ENCODE data around the gene SPINT2.

The SPINT2 gene

DNA sequence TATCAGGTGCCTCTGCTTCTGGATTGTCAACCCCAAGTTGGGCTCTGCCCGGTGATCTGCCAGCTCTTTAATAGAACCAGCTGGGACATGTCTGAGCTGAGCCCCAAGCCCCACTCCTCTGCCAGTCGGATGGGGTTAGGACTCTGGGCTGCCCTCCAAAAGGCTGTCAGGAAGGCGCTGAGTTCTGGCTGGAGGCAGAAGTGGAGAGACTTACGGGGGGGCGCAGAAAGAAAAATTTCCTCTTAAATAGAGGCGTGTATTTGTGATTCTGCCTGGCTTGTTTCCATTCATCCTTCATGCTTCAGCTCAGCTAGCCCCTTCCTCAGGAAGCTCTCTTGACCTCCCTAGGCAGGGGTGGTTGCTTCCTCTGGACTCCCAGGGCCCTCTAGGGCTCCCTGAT, 54.3 kb downstream of the SPINT2 start:
- no peak overlapping the region for H2BK5ac ChIP-seq (ENCODE audit: low read length)
- peaks cover 0 to 3% of the 10 kb centered on the region in 2 donors for H3K9me3 ChIP-seq (replicated peaks in 1 of 2; ENCODE audit: control insufficient read depth in 2 of 2, insufficient read depth in 1 of 2, low read depth in 1 of 2, low read length in 2 of 2)
- H3K4me1 ChIP-seq (ENCODE audit: control insufficient read depth in 2 of 2, insufficient read depth in 1 of 2, low read depth in 1 of 2, low read length in 2 of 2): peaks cover 2 to 7% of the 10 kb centered on the region in 2 donors
- no peaks in the 10 kb centered on the region for H3K36me3 ChIP-seq (replicated peaks in 1 of 2; ENCODE audit: control insufficient read depth in 2 of 2, insufficient read depth in 2 of 2, low read length in 2 of 2)
- no peak for DNase-seq (ENCODE audit: low spot score)
- H4K91ac ChIP-seq (ENCODE audit: low read depth, low read length, poor library complexity): no peak overlapping the region
- H4K8ac ChIP-seq (ENCODE audit: low read depth, low read length): no peak overlapping the region
- H3K23ac ChIP-seq (ENCODE audit: low read depth, low read length, poor library complexity): no peak overlapping the region
- WGBS, 2 donors (ENCODE audit: extremely low coverage in 2 of 2, insufficient read length in 2 of 2, insufficient replicate concordance in 1 of 2): no CpG with 5 or more reads among the region's 6 CpGs
- no peak overlapping the region for H2AFZ ChIP-seq (ENCODE audit: low read length)
- no peak overlapping the region for H3K14ac ChIP-seq (ENCODE audit: low read length)
- H3K9ac ChIP-seq (ENCODE audit: low read depth, low read length, poor library complexity): no peak overlapping the region
- peaks cover 12 to 65% (median 36%) of the 10 kb centered on the region in 3 experiments for H3K27me3 ChIP-seq (ENCODE audit: control insufficient read depth in 3 of 3, insufficient read depth in 3 of 3, low read depth in 1 of 3, low read length in 3 of 3)
- H3K27ac ChIP-seq (replicated peaks; ENCODE audit: low read length): no peak overlapping the region
- no peaks in the 10 kb centered on the region for H3K79me1 ChIP-seq (ENCODE audit: low read depth, low read length)
- H3K4ac ChIP-seq (ENCODE audit: low read length): no peak overlapping the region
- no peak overlapping the region for H3K18ac ChIP-seq (ENCODE audit: low read length)
- no peak overlapping the region for H2BK12ac ChIP-seq (ENCODE audit: low read length)
- peak overlapping the region; percentile 10 for H2AK5ac ChIP-seq (ENCODE audit: low read depth, low read length)
- H3K4me2 ChIP-seq (ENCODE audit: insufficient read depth, low read length, poor library complexity, severe bottlenecking): no peak overlapping the region
- H3K4me3 ChIP-seq (ENCODE audit: low read length in 2 of 2): no peak overlapping the region
- H2BK120ac ChIP-seq (ENCODE audit: low read depth, low read length): no peak overlapping the region
- no peak overlapping the region for H2BK15ac ChIP-seq (ENCODE audit: low read length)

DNA sequence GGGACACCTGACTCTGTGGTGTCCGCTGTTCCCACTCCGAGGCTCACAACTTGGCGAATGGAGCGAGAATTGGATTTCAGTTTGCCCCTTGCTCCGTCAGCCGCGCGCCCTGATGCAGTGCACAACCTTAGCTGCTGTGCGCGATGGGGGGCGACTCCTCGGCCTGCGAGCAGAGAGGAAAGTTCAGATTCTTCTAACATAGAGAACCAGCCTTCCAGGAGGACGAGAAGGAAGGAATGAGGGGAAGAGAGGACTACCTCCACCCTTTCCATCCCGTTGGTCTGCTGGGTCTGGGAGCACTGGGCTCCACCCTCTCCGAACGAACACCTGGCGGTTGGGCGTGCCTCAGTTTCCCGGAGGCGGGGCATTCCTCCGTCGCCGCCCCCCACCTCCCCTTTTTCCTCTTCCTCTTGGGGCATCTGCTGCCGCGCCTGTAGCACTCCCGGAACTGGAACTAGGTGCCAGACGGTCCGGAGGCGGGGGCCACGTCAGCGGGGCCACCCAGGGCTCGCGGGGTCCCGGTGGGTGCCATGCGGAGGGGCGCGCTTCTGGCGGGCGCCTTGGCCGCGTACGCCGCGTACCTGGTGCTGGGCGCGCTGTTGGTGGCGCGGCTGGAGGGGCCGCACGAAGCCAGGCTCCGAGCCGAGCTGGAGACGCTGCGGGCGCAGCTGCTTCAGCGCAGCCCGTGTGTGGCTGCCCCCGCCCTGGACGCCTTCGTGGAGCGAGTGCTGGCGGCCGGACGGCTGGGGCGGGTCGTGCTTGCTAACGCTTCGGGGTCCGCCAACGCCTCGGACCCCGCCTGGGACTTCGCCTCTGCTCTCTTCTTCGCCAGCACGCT, 55.3 kb downstream of the SPINT2 start, which contains the start of gene KCNK6:
Gene KCNK6 (plus strand): TSS at position 425 of the 838 bp plus-strand sequence. CDS start 106 bp downstream, at position 531.
- peaks cover 2 to 7% of the 10 kb centered on the region in 2 donors for H3K4me1 ChIP-seq (ENCODE audit: control insufficient read depth in 2 of 2, insufficient read depth in 1 of 2, low read depth in 1 of 2, low read length in 2 of 2)
- H3K36me3 ChIP-seq (replicated peaks in 1 of 2; ENCODE audit: control insufficient read depth in 2 of 2, insufficient read depth in 2 of 2, low read length in 2 of 2): no peaks in the 10 kb centered on the region
- peak within 1 kb of the TSS; percentile 95 for H3K18ac ChIP-seq (ENCODE audit: low read length)
- peak within 1 kb of the TSS; percentile 75 for H3K23ac ChIP-seq (ENCODE audit: low read depth, low read length, poor library complexity)
- peak within 1 kb of the TSS; percentile 94 for H2AFZ ChIP-seq (ENCODE audit: low read length)
- H3K9me3 ChIP-seq (replicated peaks in 1 of 2; ENCODE audit: control insufficient read depth in 2 of 2, insufficient read depth in 1 of 2, low read depth in 1 of 2, low read length in 2 of 2): peaks cover 0 to 3% of the 10 kb centered on the region in 2 donors
- H3K27ac ChIP-seq (replicated peaks; ENCODE audit: low read length): no peak within 1 kb of the TSS
- no peak for DNase-seq (ENCODE audit: low spot score)
- H2BK120ac ChIP-seq (ENCODE audit: low read depth, low read length): no peak within 1 kb of the TSS
- peak within 1 kb of the TSS; percentile 90 for H3K9ac ChIP-seq (ENCODE audit: low read depth, low read length, poor library complexity)
- H4K8ac ChIP-seq (ENCODE audit: low read depth, low read length): no peak within 1 kb of the TSS
- no peak within 1 kb of the TSS for H4K91ac ChIP-seq (ENCODE audit: low read depth, low read length, poor library complexity)
- H2BK5ac ChIP-seq (ENCODE audit: low read length): no peak within 1 kb of the TSS
- H3K27me3 ChIP-seq (ENCODE audit: control insufficient read depth in 3 of 3, insufficient read depth in 3 of 3, low read depth in 1 of 3, low read length in 3 of 3): peaks cover 12 to 69% (median 36%) of the 10 kb centered on the region in 3 experiments
- peak within 1 kb of the TSS; percentile 27 to 73 for H3K4me3 ChIP-seq (ENCODE audit: low read length in 2 of 2)
- no peaks in the 10 kb centered on the region for H3K79me1 ChIP-seq (ENCODE audit: low read depth, low read length)
- H2AK5ac ChIP-seq (ENCODE audit: low read depth, low read length): peak within 1 kb of the TSS; percentile 57
- peak within 1 kb of the TSS; percentile 9 for H3K14ac ChIP-seq (ENCODE audit: low read length)
- H2BK15ac ChIP-seq (ENCODE audit: low read length): peak within 1 kb of the TSS; percentile 88
- H3K4ac ChIP-seq (ENCODE audit: low read length): no peak within 1 kb of the TSS
- H3K4me2 ChIP-seq (ENCODE audit: insufficient read depth, low read length, poor library complexity, severe bottlenecking): peak within 1 kb of the TSS; percentile 98
- no CpG with 5 or more reads among the region's 76 CpGs for WGBS, 2 donors (ENCODE audit: extremely low coverage in 2 of 2, insufficient read length in 2 of 2, insufficient replicate concordance in 1 of 2)
- H2BK12ac ChIP-seq (ENCODE audit: low read length): peak within 1 kb of the TSS; percentile 44

DNA sequence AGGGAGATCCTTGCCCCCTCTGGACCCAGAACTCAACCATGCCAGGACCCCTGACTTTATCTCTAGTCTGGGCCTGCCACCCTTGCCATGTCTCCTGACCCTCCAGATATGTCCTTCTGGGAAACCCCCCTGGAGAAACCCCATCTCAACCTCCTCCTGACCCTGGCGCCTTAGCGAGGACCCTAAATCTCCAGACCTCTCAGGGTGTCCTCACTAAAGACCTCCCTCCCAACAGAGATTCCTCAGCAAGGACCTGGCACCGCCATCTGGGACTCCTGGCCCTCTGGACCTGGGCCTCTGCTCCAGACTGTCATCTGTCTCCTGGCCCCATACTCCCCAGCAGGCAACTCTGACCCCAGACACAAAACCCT, 56.6 kb downstream of the SPINT2 start:
- no peak overlapping the region for H3K4me3 ChIP-seq (ENCODE audit: low read length in 2 of 2)

DNA sequence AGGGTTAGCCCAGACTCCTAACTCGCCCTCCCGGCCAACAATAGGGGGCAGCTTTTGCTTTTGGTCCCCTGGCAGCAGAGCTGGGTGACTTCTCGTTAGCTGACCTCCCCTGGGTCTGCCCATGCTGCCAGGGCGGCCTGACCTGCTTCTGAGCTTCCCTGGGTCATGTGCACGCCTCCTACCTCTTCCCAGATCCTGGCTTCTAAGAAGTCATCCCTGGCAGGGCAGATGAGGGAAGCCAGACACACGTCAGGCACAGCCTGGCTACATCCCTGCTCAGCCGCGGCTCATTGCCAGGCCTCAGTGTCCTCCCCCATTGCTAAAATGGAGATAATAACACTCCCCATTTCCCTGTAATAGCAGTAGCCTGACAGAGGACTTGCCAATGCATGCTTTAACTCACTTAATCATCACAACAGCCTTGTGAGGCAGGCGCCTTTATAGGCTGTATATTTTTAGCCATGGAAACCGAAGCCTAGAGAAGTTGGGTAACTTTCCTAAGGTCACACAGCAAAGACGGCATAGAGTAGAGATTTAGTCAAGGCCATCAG, 57.3 kb downstream of the SPINT2 start:
- no peak overlapping the region for H3K14ac ChIP-seq (ENCODE audit: low read length)
- H3K4ac ChIP-seq (ENCODE audit: low read length): no peak overlapping the region
- peaks cover 0 to 3% of the 10 kb centered on the region in 2 donors for H3K9me3 ChIP-seq (replicated peaks in 1 of 2; ENCODE audit: control insufficient read depth in 2 of 2, insufficient read depth in 1 of 2, low read depth in 1 of 2, low read length in 2 of 2)
- H2BK120ac ChIP-seq (ENCODE audit: low read depth, low read length): no peak overlapping the region
- no peak overlapping the region for H3K27ac ChIP-seq (replicated peaks; ENCODE audit: low read length)
- no peak overlapping the region for H2BK5ac ChIP-seq (ENCODE audit: low read length)
- no CpG with 5 or more reads among the region's 11 CpGs for whole genome bisulfite sequencing, 2 donors (ENCODE audit: extremely low coverage in 2 of 2, insufficient read length in 2 of 2, insufficient replicate concordance in 1 of 2)
- H3K9ac ChIP-seq (ENCODE audit: low read depth, low read length, poor library complexity): no peak overlapping the region
- H2AFZ ChIP-seq (ENCODE audit: low read length): peak overlapping the region; percentile 6
- H3K4me3 ChIP-seq (ENCODE audit: low read length in 2 of 2): no peak overlapping the region
- no peak for DNase-seq (ENCODE audit: low spot score)
- H3K18ac ChIP-seq (ENCODE audit: low read length): no peak overlapping the region
- H4K91ac ChIP-seq (ENCODE audit: low read depth, low read length, poor library complexity): no peak overlapping the region
- H2BK15ac ChIP-seq (ENCODE audit: low read length): peak overlapping the region; percentile 77
- no peak overlapping the region for H3K4me2 ChIP-seq (ENCODE audit: insufficient read depth, low read length, poor library complexity, severe bottlenecking)
- peaks cover 12 to 80% (median 36%) of the 10 kb centered on the region in 3 experiments for H3K27me3 ChIP-seq (ENCODE audit: control insufficient read depth in 3 of 3, insufficient read depth in 3 of 3, low read depth in 1 of 3, low read length in 3 of 3)
- H3K36me3 ChIP-seq (replicated peaks in 1 of 2; ENCODE audit: control insufficient read depth in 2 of 2, insufficient read depth in 2 of 2, low read length in 2 of 2): no peaks in the 10 kb centered on the region
- peak overlapping the region; percentile 12 for H2BK12ac ChIP-seq (ENCODE audit: low read length)
- H2AK5ac ChIP-seq (ENCODE audit: low read depth, low read length): no peak overlapping the region
- peaks cover 2 to 5% of the 10 kb centered on the region in 2 donors for H3K4me1 ChIP-seq (ENCODE audit: control insufficient read depth in 2 of 2, insufficient read depth in 1 of 2, low read depth in 1 of 2, low read length in 2 of 2)
- H3K79me1 ChIP-seq (ENCODE audit: low read depth, low read length): no peaks in the 10 kb centered on the region
- no peak overlapping the region for H4K8ac ChIP-seq (ENCODE audit: low read depth, low read length)
- peak overlapping the region; percentile 48 for H3K23ac ChIP-seq (ENCODE audit: low read depth, low read length, poor library complexity)

More for the DNA sequence above, 56.6 kb downstream of the SPINT2 start:
- Histone ChIP-seq H2BK12ac (ENCODE audit: low read length) (no peak overlapping the region), H3K9me3 (replicated peaks in 1 of 2; ENCODE audit: control insufficient read depth in 2 of 2, insufficient read depth in 1 of 2, low read depth in 1 of 2, low read length in 2 of 2) (peaks cover 0 to 3% of the 10 kb centered on the region in 2 donors), H4K8ac (ENCODE audit: low read depth, low read length) (no peak overlapping the region), H2AK5ac (ENCODE audit: low read depth, low read length) (peak overlapping the region; percentile 25), H3K27ac (replicated peaks; ENCODE audit: low read length) (no peak overlapping the region), H2BK15ac (ENCODE audit: low read length) (peak overlapping the region; percentile 77), H3K4me2 (ENCODE audit: insufficient read depth, low read length, poor library complexity, severe bottlenecking) (no peak overlapping the region), H3K9ac (ENCODE audit: low read depth, low read length, poor library complexity) (no peak overlapping the region), H3K27me3 (ENCODE audit: control insufficient read depth in 3 of 3, insufficient read depth in 3 of 3, low read depth in 1 of 3, low read length in 3 of 3) (peaks cover 12 to 75% (median 36%) of the 10 kb centered on the region in 3 experiments), H3K79me1 (ENCODE audit: low read depth, low read length) (no peaks in the 10 kb centered on the region), H2BK120ac (ENCODE audit: low read depth, low read length) (no peak overlapping the region), H3K4me1 (ENCODE audit: control insufficient read depth in 2 of 2, insufficient read depth in 1 of 2, low read depth in 1 of 2, low read length in 2 of 2) (peaks cover 2 to 5% of the 10 kb centered on the region in 2 donors), H3K23ac (ENCODE audit: low read depth, low read length, poor library complexity) (no peak overlapping the region), H3K4ac (ENCODE audit: low read length) (no peak overlapping the region), H4K91ac (ENCODE audit: low read depth, low read length, poor library complexity) (no peak overlapping the region), H3K14ac (ENCODE audit: low read length) (no peak overlapping the region), H3K36me3 (replicated peaks in 1 of 2; ENCODE audit: control insufficient read depth in 2 of 2, insufficient read depth in 2 of 2, low read length in 2 of 2) (no peaks in the 10 kb centered on the region), H2AFZ (ENCODE audit: low read length) (no peak overlapping the region), H3K18ac (ENCODE audit: low read length) (peak overlapping the region; percentile 37), H2BK5ac (ENCODE audit: low read length) (no peak overlapping the region)
- no CpG with 5 or more reads among the region's 3 CpGs for WGBS, 2 donors (ENCODE audit: extremely low coverage in 2 of 2, insufficient read length in 2 of 2, insufficient replicate concordance in 1 of 2)
- DNase-seq (ENCODE audit: low spot score): no peak

Measured in neuronal stem cell (in vitro differentiated cells).